ENCODE data around the gene PSMF1. TPM values are rescaled to one million over a fixed set of nuclear protein-coding genes. Genes with fewer than 3 reads are reported as not detected.

PSMF1 gene
- total and polyA plus RNA-seq, 9 of the 15 experiments (the other 6 are each of a cell fraction or from before 2014, with no cell fraction given): 8.5 to 192 (median 33.2) TPM

- TF ChIP-seq AFF1 (IDR thresholded peaks at IDR 0.05; ENCODE audit: low read depth in 1 of 2, partially characterized antibody in 2 of 2) (no peak), HOMEZ (CRISPR knock-in tag; IDR thresholded peaks at IDR 0.05) (no peak), ZNF507 (tag; conservative IDR thresholded peaks at IDR 0.05) (no peak), CSDE1 (IDR thresholded peaks at IDR 0.05) (no peak), KLF13 (tag; IDR thresholded peaks at IDR 0.05; ENCODE audit: borderline replicate concordance, low read depth) (peak; percentile 71), TGIF2 (CRISPR knock-in tag; IDR thresholded peaks at IDR 0.05) (no peak), MAFG (tag; conservative IDR thresholded peaks at IDR 0.05) (peak; percentile 81), BCL6 (CRISPR knock-in tag; IDR thresholded peaks at IDR 0.05) (no peak), ZNF77 (CRISPR knock-in tag; IDR thresholded peaks at IDR 0.05) (no peak), MYC (IDR thresholded peaks at IDR 0.05; ENCODE audit: low read depth, low read length) (no peak), MYC (CRISPR knock-in tag; IDR thresholded peaks at IDR 0.05; ENCODE audit: borderline replicate concordance, low read depth) (no peak), GMEB1 (CRISPR knock-in tag; IDR thresholded peaks at IDR 0.05) (no peak), LCOR (CRISPR knock-in tag; IDR thresholded peaks at IDR 0.05) (peak; percentile 69; the same call in 1 of the 2 replicates), RNF219 (CRISPR knock-in tag; IDR thresholded peaks at IDR 0.05) (no peak), ZBTB8A (IDR thresholded peaks at IDR 0.05; ENCODE audit: partially characterized antibody) (no peak), RBFOX2 (IDR thresholded peaks at IDR 0.05; ENCODE audit: low read depth, low read length) (no peak)
- TF ChIP-seq, protein P1, sequence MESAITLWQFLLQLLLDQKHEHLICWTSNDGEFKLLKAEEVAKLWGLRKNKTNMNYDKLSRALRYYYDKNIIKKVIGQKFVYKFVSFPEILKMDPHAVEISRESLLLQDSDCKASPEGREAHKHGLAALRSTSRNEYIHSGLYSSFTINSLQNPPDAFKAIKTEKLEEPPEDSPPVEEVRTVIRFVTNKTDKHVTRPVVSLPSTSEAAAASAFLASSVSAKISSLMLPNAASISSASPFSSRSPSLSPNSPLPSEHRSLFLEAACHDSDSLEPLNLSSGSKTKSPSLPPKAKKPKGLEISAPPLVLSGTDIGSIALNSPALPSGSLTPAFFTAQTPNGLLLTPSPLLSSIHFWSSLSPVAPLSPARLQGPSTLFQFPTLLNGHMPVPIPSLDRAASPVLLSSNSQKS (CRISPR knock-in tag; IDR thresholded peaks at IDR 0.05): no peak
These were observed 97.2 kb downstream of the PSMF1 start (continued) for GRCh38 chr20:1215386-1216170.
